SJSA1 (cell line): ENCODE measurements around the gene TPD52L2. TPM values are rescaled to one million over a fixed set of nuclear protein-coding genes. Genes with fewer than 3 reads are reported as not detected.
"Not testable (repeated sequence)": the region's sequence is repeated elsewhere in the genome, so short reads cannot be mapped to it uniquely, and the experiment has no call there.

Experiments used
- DNase-seq, 2 experiments: peaks; one replicate each; pipeline ENCODE4 v3.0.0-alpha.2; 2015 to 2020; ENCODE audit warnings: low spot score in 2 of 2, low read depth in 1 of 2
- H3K27ac ChIP-seq: fragments of 250-450 bp; sonication (Bioruptor Pico); 2 replicates; pipeline ENCODE4 v1.5.1; 2020; ENCODE audit warnings: mild to moderate bottlenecking, moderate library complexity
- H3K27me3 ChIP-seq: fragments of 250-450 bp; sonication (Bioruptor Pico); replicated peaks from 2 replicates; pipeline ENCODE4 v1.5.1; 2020; ENCODE audit warnings: mild to moderate bottlenecking, moderate library complexity
- H3K36me3 ChIP-seq: fragments of 250-450 bp; sonication (Bioruptor Pico); 2 replicates; pipeline ENCODE4 v1.5.1; 2020; ENCODE audit warnings: mild to moderate bottlenecking
- H3K4me1 ChIP-seq: fragments of 250-450 bp; sonication (Bioruptor Pico); replicated peaks from 2 replicates; pipeline ENCODE4 v1.6.1; 2021; ENCODE audit warnings: mild to moderate bottlenecking
- H3K4me3 ChIP-seq: fragments of 250-450 bp; sonication (Bioruptor Pico); 2 replicates; pipeline ENCODE4 v1.5.1; 2020; ENCODE audit warnings: mild to moderate bottlenecking
- H3K9me3 ChIP-seq: fragments of 250-450 bp; sonication (Bioruptor Pico); replicated peaks from 2 replicates; pipeline ENCODE4 v1.5.1; 2020; ENCODE audit warnings: mild to moderate bottlenecking
- total RNA-seq: library from RNA; depleted of rRNA; stranded (reverse); fragments of >200 nt; shearing (Covaris generic); gene quantifications from 2 replicates; pipeline ENCODE4 v1.2.3, GENCODE V29; 2014

Gene TPD52L2
- total RNA-seq, 1 experiment from 2014 or later = 101 TPM

GRCh38 chr20:63843222-63843621, 21.8 kb upstream of the TPD52L2 start:
- Histone ChIP-seq H3K36me3 (no peaks in the 10 kb centered on the region), H3K4me3 (no peak overlapping the region), H3K27me3 (0 out of 2 replicates have a peak, but pooled peaks cover 4% of the 10 kb centered on the region), H3K27ac (no peak overlapping the region), H3K9me3 (no peaks in the 10 kb centered on the region), H3K4me1 (peaks cover 13% of the 10 kb centered on the region)
- no peak for DNase-seq

DNA sequence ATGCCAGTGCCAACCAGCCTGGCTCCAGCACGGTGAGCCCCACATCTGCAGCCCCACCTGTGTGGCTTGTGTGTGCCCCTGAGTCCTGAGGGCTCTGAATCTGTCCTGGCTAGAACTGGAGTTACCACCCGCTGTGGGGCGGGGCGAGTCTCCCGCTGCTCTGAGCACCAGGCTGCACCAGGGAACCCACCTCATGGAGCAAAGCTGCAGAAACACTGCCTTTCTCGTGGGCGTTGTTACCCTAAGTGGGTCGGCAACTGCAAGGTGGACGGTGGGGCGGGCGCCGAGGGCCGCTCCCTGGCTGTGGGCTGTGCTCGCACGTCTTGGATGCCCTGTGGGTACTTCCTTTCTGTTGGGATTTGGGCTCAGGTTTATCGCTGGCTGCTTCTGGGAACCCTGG, 21.3 kb upstream of the TPD52L2 start:
- Histone ChIP-seq H3K36me3 (no peaks in the 10 kb centered on the region), H3K27me3 (0 out of 2 replicates have a peak, but pooled peaks cover 4% of the 10 kb centered on the region), H3K9me3 (no peaks in the 10 kb centered on the region), H3K4me3 (no peak overlapping the region), H3K27ac (no peak overlapping the region), H3K4me1 (peaks cover 13% of the 10 kb centered on the region)
- DNase-seq = no peak

- H3K27me3 ChIP-seq = 0 out of 2 replicates have a peak, but pooled peaks cover 4% of the 10 kb centered on the region
- no peak overlapping the region for H3K4me3 ChIP-seq
- H3K4me1 ChIP-seq = peaks cover 13% of the 10 kb centered on the region
- H3K27ac ChIP-seq = no peak overlapping the region
- H3K9me3 ChIP-seq = no peaks in the 10 kb centered on the region
- H3K36me3 ChIP-seq = no peaks in the 10 kb centered on the region
- no peak for DNase-seq
These were observed 20.5 kb upstream of the TPD52L2 start for GRCh38 chr20:63844511-63844991.

DNA sequence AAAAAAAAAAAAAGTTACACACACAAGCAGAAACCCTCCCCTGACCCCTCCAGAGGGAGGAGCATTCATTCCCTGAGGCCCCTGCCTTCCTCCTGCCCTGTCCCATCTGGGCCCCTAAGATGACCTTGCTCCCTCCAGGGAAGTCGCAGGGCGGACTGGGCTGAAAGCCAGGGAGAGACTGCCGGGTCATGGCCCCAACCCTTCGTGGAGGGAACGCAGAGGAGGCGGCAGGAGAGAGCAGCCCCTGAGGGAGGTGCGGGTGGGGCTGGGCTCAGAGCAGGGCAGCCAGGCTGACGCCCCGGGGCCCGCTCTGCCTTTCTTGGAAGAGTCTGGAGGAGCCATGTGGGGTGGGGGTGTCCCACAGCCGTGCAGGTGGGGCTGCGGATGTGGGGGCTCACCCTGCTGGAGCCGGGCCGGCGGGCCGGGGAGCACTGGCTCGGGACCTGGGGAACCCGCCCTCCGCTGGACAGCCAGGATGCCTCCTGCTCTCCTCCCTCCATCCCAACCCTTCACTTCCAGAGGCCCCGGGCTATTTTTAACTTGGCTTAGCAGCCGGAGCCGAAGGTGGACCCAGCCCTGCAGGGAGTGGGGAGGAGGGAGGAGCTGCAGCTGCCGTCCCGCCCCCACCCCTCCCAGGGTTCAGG, 18.8 kb upstream of the TPD52L2 start:
- no peak for DNase-seq
- Histone ChIP-seq H3K27ac (no peak overlapping the region), H3K9me3 (no peaks in the 10 kb centered on the region), H3K36me3 (no peaks in the 10 kb centered on the region), H3K4me3 (no peak overlapping the region), H3K4me1 (peaks cover 13% of the 10 kb centered on the region), H3K27me3 (0 out of 2 replicates have a peak, but pooled peaks cover 4% of the 10 kb centered on the region)

GRCh38 chr20:63846888-63847236, 18.2 kb upstream of the TPD52L2 start:
- no peaks in the 10 kb centered on the region for H3K36me3 ChIP-seq
- no peaks in the 10 kb centered on the region for H3K9me3 ChIP-seq
- no peak overlapping the region for H3K4me3 ChIP-seq
- DNase-seq = no peak
- 0 out of 2 replicates have a peak, but pooled peaks cover 4% of the 10 kb centered on the region for H3K27me3 ChIP-seq
- H3K4me1 ChIP-seq = peaks cover 13% of the 10 kb centered on the region
- H3K27ac ChIP-seq = no peak overlapping the region

DNA sequence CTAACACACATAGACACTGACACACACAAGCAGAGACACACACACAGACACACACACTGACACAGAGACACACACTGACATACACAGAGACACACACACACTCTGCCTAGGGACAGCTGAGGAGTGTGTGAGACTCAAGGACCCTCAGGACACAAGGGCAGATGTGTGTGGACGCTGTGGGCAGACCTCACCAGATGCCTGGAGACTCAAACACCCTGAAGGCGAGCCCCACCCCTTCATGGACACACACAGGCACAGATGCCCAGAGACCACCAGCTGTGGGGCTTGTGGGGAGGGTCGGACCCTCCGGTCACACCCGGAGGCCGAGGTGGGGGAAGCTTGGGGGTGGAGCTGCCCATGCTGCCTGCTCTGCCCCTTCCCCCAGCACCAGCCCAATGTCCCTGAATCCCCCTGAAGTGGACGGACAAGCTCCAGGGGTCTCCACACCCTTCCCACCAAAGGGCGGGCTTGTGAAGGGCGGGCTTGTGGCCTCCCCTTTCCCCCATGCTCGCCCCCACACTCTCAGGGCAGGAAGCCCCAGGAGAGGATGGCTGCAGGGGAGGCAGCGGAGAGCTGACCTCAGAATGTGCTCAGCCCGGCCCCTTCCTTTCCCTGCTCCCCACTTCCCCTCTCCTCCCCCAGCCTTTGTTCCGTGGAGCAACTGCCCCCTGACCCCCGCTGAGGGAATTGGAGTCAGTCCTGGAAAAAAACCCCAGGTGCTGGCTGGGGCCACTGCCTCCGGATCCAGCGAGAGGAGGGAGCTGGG, 17.6 kb upstream of the TPD52L2 start:
- Histone ChIP-seq H3K27ac (no peak overlapping the region), H3K36me3 (no peaks in the 10 kb centered on the region), H3K4me3 (no peak overlapping the region), H3K27me3 (0 out of 2 replicates have a peak, but pooled peaks cover 4% of the 10 kb centered on the region), H3K4me1 (peaks cover 13% of the 10 kb centered on the region), H3K9me3 (no peaks in the 10 kb centered on the region)
- DNase-seq = no peak

GRCh38 chr20:63848003-63848911, 16.8 kb upstream of the TPD52L2 start:
- no peaks in the 10 kb centered on the region for H3K36me3 ChIP-seq
- H3K4me1 ChIP-seq = peaks cover 13% of the 10 kb centered on the region
- H3K9me3 ChIP-seq = no peaks in the 10 kb centered on the region
- H3K4me3 ChIP-seq = no peak overlapping the region
- no peak overlapping the region for H3K27ac ChIP-seq
- DNase-seq = no peak
- 0 out of 2 replicates have a peak, but pooled peaks cover 4% of the 10 kb centered on the region for H3K27me3 ChIP-seq

- peaks cover 30% of the 10 kb centered on the region for H3K4me1 ChIP-seq
- no peaks in the 10 kb centered on the region for H3K36me3 ChIP-seq
- H3K27me3 ChIP-seq = no peaks in the 10 kb centered on the region
- no peak for DNase-seq
- H3K9me3 ChIP-seq = no peaks in the 10 kb centered on the region
- no peak overlapping the region for H3K4me3 ChIP-seq
- H3K27ac ChIP-seq = no peak overlapping the region
These were observed 14.2 kb upstream of the TPD52L2 start for GRCh38 chr20:63850689-63851547.

- not testable (repeated sequence) for H3K4me3 ChIP-seq, H3K36me3 ChIP-seq, H3K27ac ChIP-seq, DNase-seq, H3K27me3 ChIP-seq, H3K9me3 ChIP-seq
- H3K4me1 ChIP-seq = peaks cover 25% of the 10 kb centered on the region
These were observed 13.5 kb upstream of the TPD52L2 start for GRCh38 chr20:63851548-63851943.

DNA sequence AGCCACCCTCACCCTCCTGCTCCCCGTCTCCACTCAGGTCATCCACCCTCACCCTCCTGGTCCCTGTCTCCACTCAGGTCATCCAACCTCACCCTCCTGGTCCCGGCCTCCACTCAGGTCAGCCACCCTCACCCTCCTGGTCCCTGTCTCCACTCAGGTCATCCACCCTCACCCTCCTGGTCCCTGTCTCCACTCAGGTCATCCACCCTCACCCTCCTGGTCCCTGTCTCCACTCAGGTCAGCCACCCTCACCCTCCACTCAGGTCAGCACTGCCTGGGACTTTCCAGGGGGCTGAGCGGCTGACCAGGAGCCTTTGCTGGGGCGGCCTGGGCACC, 11.4 kb upstream of the TPD52L2 start:
- H3K4me3 ChIP-seq, H3K27me3 ChIP-seq, DNase-seq, H3K9me3 ChIP-seq, H3K36me3 ChIP-seq: not testable (repeated sequence)
- H3K4me1 ChIP-seq = peaks cover 18% of the 10 kb centered on the region
- peak overlapping the region; percentile 62 for H3K27ac ChIP-seq

- H3K27ac ChIP-seq = peak overlapping the region; percentile 62
- DNase-seq = peak; percentile 59 to 68
- no peaks in the 10 kb centered on the region for H3K27me3 ChIP-seq
- H3K9me3 ChIP-seq = no peaks in the 10 kb centered on the region
- peaks cover 18% of the 10 kb centered on the region for H3K4me1 ChIP-seq
- H3K36me3 ChIP-seq = no peaks in the 10 kb centered on the region
- H3K4me3 ChIP-seq = no peak overlapping the region
These were observed 10.9 kb upstream of the TPD52L2 start for GRCh38 chr20:63854069-63854765.

DNA sequence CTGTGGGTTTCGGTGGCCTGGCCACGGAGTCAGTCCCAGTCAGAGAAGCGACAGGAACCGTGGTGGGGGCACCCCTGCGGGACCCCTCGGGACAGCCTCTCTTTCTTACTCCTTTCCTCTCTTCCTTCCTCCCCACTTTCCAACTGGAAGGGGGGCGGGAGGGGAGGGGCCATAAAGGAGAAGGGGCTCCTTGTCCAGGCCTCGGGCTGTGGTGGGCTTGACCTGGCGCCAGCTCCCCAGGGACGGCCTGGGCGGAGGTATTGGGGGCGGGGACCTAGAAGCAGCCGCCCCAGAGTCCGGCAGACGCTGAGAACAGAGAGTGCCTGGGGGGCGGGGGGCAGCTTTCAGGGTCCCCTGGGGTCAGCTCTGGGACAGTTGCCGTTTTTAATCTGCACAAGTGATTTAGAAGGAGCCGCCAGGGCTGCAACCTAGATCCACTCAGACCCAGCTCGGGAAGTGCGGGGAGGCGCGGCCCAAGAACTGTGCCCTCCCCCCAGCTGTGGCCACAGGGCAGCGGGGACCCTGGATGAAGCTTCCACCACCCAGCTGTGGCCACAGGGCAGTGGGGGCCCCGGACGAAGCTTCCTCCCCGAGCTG, 10.2 kb upstream of the TPD52L2 start:
- H3K27me3 ChIP-seq = no peaks in the 10 kb centered on the region
- no peak for DNase-seq
- no peak overlapping the region for H3K4me3 ChIP-seq
- peak overlapping the region; percentile 62; the same call in 1 of the 2 replicates for H3K27ac ChIP-seq
- H3K36me3 ChIP-seq = no peaks in the 10 kb centered on the region
- H3K4me1 ChIP-seq = peaks cover 18% of the 10 kb centered on the region
- no peaks in the 10 kb centered on the region for H3K9me3 ChIP-seq
